GM04504 (cell line): ENCODE measurements around the gene FZD4.
"Not testable (repeated sequence)": the region's sequence is repeated elsewhere in the genome, so short reads cannot be mapped to it uniquely, and the experiment has no call there.

ENCODE experiments used
- DNase-seq: peaks from one replicate; pipeline ENCODE4 v3.0.0-alpha.2; 2012; ENCODE audit warnings: low read depth

Gene FZD4

DNA sequence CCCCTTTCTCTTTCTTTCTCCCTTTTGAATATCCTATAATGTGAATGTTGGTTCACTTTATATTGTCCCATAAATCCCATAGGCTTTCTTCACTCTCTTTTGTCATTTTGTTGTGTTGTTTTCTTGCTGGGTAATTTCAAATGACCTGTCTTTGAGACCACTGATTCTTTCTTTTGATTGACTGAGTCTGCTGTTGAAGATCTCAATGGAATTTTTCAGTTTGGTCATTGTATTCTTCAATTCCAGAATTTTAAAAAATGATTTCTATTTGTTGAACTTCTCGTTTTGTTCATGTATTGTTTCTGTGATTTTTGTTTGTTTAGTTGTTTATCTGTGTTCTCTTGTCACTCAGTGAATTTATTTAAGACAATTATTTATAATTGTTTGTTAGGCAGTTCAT, 17.5 kb upstream of the FZD4 start:
- no peak for DNase-seq

DNA sequence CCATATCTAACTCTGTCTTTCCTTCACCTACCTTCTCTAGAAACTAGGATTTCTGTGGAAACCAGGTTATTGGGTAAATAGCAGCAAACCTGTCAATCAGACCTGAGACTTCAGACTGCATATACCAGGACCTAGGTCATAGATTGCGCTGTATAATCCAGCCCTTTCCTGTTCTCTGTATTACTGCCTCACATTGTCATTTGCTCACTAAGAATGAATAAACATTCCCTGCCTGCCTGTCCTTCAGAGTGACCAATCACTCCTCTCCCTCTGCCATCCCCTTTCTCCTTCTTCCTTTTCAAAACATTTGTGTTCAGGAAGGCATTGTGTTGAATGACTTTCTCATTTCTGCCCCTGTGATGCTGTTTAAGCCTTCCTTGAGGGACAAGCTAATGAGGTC, 14.1 kb upstream of the FZD4 start:
- DNase-seq: no peak

DNA sequence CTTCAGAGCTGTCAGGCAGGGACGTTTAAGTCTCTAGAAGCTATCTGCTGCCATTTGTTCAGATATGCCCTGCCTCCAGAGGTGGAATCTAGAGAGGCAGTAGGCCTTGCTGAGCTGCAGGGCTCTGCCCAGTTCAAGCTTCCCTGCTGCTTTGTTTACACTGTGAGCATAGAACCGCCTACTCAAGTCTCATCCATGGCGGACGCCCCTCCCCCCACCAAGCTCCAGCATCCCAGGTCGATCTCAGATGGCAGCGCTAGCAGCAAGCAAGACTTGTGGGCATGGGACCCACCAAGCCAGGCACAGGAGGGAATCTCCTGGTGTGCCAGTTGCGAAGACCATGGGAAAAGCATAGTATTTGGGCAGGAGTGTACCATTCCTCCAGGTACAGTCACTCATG, 12.4 kb upstream of the FZD4 start:
- not testable (repeated sequence) for DNase-seq

DNA sequence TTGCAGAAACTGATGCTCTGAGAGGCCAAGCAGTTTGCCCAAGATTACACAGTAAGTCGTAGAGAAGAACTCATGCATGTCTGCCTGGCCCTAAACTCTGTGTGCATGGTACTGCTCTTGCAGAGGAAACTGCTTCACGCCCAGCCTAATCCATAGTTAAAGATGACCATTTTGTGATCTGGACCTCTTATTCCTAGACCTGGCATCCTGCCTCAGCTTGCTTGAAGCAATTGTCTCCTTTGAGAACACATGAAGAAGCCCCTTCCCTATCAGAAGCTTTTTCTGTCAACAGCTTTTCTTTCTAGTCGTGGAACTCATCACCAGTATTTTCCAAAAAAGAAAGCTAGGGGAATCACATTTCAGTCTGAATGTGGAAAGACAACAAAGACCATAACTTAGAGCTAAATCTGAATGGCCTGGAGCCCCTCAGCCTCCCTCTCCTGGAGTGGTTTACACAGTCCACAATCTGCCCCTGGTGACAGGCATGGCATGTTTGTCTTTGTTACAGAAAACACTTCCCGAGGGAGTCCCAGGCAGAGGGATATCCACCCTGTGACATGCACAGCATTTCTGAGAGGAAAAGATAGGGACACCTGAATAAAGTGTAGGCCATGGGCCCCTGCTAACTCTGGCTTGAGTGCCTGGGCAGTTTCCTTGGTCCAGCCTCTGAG, 2.9 kb upstream of the FZD4 start:
- DNase-seq: no peak

DNA sequence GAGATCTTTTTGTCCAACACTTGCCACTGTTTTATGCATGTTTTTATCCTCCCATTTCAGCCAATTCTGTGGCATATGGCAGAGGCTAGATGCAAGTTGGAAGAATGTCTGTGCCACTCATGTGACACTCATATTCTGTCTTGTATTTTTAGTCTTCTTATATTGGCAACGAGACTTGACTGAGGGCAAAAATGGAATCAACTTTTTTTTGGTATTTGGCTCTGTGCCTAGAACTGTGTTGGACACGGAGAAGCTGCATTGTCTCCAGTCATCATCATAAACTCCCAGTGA, 1.7 kb upstream of the FZD4 start:
- no peak for DNase-seq

DNA sequence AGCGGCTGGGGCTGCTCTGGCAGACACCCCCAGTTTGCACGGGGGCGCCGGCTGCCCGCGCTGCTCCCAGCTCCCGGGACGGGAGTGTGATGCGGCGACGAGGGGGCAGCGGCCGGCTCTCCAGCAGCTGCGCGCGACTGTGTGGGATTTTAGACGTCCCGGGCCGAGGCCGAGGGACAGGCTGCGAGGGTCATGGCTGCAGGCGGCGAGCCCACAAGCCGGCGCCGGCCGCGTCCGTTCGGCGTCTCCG, 159 bp downstream of the FZD4 start:
- DNase-seq: no peak

DNA sequence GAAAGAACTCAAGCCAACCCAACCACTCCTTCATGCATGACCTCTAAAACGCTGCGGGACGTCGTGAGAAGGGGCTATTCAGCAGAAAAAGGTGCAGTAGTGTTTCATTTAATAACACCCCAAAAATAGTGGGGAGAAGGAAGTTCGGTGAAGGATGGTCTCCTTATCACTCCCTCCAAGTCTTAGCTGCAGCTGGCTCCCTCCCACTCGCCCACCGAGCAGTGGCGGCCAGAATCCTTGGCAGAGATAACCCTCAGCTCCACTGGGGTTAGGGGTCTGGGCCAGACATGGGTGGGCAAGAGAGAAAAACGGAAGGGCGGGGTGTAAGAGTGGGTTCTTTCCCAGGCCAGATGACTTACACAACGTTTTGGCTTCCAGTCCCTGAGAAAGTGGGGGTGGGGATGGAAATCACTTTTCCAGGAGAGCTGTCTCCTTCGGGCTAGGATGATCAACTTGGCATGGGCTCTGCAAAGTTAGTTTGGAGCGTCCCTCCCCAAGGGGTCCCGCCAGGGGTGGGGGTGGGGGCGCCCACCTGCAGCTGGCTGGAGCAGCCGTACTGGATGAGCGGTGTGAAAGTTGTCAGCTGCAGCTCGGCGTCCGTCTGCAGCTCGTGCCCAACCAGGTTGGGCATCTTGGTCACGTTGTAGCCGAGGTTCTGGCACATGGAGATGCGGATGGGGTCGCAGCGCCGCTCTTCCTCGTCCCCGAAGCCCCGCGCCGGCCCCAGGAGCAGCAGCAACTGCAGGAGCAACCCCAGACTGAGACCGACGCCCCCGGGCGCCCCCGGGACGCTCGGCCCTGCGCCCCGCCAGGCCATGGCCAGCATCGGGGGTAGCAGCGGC, 705 bp downstream of the FZD4 start:
- no peak for DNase-seq

DNA sequence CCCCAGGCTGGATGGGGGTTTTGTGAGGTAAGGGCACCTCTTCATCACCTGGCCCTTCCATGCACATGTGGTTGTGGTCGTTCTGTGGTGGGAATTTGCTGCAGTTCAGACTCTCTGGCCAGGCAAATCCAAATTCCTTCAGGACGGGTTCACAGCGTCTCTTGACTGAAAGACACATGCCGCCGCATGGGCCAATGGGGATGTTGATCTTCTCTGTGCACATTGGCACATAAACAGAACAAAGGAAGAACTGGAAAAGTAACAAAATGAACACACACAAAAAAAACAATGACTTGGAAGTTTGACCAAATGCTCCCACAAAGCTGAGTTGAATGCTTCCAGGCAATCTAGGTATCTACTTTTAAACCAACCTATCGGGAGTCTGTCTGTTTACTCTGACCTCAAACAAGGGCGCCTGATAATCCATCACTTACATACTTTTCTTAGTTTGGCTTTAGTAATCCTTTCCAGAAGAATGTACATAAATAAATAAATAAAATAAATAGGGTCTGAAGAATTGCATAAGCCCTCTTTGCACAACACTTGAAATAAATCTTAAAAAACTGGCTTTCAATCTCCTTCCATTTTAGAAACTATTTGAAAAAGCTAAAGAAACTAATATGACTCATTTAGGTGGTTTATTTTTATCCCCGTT, 2.8 kb downstream of the FZD4 start:
- no peak for DNase-seq

DNA sequence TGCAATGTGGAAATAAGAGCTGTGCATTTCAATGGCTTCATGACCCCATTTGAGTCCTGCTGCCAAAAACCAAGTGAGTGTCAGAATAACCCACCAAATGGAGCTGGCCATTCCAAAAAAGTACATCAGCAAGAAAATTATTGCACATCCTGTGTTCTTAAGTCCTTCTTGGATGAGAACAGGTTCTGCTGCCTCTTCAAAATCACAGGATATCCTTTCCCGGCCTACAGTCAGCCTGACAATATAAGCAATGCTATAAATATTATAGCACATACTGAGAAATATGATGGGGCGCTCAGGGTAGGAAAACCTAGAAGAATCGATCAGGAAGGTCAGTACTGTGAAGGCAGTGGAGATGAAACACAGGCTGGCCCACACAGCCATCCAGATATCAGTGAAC, 3.5 kb downstream of the FZD4 start:
- DNase-seq: no peak

DNA sequence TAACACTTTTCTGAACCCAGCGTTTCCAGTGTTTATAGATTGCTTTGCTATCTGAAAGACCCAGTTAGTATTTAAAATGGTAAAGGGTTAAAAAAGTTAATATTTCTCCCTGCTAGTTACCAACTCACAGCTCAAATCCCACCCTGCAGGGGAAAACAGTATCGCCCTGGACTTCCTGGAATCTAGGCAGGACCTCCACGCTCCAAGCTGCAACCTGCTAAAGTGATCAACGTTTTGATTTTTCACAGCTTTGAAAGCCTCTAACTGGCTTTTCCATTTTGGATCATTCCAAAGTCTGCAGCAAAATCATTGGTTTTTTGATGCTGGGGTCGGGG, 4.6 kb downstream of the FZD4 start:
- no peak for DNase-seq

DNA sequence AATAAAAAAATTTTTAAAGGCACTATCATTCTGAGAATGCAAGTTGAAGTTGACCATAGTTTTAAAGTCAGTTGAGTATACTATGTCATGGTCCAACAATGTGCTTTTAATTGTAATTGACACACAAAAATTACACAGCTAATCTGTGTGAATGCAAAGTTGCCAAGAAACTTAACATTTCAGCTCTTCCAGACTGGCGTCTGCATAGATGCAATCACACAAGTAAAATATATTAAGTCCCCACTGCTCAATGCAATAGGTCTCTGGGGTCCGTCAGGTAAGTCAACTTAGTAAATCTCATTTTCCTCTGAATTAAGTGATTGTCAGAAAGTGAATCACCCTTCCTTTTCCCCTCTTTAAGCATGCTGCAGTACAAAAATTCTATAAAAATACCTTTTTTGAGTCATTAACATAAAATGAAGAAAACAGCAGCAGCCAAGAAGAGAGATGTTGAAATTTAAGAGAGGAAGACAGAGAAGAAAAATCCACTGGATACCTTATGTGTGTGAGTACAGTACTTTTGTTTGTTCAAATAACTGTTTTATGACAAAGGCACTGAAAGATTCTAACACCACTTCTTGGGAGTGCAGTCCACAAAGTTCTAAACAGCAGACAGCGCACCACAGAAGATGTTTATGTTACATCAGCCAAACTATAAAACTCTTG, 5.1 kb downstream of the FZD4 start:
- DNase-seq: no peak

DNA sequence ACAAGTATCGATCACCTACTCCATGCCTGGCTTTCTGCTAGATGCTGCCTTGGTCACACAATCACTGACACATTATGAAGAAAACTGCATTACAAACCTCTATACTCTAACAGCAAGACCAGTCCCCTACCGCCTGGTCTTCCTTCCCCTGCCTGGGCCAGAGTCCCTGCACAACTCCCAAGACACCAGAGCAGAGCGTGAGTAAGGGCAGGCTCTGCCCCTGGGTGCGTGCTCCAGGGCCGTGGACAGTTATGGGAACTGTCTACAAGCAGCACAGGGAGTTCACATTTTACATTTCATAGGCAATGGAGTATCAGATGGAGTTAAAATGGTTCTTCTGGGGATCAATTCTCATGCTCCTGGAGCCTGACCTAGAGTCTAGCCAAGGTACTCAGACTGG, 6.5 kb downstream of the FZD4 start:
- no peak for DNase-seq

DNA sequence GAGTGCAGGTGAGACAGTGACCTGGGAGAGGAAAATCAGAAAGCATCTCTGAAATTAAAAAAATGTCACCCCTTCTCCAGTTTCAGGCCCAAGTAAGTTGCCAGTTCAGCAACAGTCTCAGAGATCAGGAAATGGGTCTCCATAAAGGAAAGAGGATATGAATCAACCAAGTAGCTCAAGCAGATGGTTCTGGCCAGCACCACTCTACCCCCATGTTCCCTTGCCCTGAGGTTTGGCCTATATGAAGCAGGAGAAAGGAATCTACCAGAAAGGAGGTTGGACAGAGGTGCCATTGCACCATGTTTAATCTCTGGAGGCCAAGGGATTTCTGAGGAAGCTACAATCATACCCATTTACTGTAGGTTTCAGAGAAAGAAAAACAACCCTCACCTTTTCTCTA, 7.7 kb downstream of the FZD4 start:
- DNase-seq: no peak

DNA sequence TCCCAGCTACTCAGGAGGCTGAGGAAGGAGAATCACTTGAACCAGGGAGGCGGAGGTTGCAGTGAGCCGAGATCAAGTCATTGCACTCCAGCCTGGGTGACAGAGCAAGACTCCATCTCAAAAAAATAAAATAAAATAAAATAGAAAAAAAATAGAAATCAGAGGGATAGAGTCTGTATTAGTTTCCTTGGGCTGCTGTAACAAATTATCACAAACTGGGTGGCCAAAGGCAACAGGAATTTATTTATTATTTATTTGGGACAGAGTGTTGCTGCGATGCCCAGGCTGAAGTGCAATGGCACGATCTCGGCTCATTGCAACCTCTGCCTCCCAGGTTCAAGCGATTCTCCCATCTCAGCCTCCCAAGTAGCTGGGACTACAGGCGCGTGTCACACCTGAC, 11.7 kb downstream of the FZD4 start:
- DNase-seq: not testable (repeated sequence)

DNA sequence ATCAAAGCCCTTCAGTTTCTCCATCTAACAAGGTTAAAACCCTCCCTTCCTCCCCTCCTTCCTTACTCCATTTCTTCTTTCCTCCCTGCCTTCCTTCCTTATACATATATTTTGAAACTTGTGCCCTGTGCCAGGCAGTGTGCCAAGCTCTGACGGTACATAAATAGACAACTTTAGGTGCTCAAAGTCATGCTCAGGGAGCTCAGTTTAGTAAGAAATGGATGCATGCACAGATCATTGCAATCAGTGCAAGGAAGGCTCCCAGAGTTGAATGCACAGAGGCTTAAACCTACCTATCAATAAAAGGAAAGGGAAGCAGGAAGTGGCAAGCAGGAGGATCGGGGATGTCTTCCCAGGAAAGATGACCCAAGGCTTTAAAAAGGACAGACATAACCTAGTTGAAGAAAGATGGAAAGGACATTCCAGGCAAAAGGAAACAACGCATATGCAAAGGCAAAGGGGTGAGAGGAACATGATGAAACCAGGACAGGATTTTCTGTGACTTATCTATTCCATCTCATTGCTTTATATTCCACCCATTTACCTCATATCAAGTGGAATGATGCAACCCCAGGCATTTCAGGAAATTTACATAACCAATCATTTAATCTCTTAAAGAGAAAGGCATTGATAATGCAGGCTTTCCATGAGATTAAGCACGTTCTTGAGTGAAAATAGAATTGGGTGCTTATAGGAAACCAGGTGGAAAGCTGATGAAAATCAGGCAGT, 13.2 kb downstream of the FZD4 start:
- no peak for DNase-seq

DNA sequence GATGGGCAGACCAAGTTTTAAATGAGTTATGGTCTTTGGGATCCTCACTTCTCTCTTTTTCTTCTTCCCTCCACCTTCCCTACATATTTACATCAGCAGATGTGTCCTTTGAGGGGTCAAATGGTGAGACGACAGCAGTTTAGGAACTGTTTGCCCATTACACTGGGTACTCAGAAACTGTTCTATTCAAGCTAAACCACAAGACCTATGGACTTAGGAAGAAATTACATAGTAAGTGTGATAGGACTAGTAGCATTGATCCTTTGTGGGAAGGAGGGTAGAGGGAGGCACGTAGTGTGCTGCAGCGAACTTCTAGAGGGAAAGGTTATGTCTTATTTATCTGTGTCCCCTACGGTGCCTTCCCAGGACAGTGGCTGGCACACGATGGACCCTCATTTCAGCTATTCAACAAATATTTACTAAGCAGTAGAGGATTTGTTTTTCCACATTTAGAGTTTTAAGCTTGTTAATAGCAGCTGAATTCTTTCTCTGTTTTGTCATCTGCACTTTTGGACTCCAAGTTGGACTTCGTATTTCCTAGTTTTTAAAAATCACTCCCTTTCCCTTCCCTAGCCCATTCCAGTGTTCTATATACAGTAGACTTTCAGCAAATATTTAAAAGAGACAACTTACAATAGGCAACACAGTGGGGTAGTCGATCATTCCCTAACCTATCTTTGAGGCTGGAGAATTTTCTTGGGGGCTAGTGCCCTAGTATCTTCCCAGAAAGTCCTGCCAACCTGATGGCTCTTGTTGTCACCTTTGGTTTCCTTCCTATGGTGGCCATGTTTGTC, 13.9 kb downstream of the FZD4 start:
- DNase-seq: no peak

DNA sequence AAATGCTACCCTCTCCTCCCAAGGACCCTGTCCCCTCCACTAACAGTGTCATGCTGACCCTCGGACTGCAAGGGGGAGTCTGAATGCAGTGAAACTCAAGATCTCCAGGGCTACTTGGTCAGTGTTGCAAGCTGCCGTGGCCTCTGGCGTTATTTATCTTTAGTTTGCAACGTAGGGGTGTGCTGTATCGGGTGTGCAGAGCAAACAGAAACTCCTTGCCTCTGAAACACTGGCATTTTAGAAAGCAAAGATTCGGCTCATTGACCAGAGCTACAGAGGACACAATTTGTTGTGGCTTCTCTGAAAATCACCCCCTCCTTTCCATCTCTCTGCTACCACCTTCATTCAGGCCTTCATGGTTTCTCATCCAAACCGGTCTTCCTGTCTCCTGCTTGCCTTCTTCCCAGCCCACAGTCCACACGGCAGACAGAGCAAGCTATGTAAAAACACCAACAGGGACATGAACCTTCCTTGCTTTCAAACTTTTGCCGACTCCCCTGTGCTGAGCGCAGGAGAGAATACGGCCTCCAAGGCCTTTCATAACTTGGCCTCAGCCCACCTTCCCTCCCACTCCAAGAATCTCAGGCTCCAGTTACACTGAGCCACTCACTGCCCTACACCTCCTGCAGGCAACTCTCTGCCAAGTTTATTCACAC, 14.9 kb downstream of the FZD4 start:
- DNase-seq: no peak

DNA sequence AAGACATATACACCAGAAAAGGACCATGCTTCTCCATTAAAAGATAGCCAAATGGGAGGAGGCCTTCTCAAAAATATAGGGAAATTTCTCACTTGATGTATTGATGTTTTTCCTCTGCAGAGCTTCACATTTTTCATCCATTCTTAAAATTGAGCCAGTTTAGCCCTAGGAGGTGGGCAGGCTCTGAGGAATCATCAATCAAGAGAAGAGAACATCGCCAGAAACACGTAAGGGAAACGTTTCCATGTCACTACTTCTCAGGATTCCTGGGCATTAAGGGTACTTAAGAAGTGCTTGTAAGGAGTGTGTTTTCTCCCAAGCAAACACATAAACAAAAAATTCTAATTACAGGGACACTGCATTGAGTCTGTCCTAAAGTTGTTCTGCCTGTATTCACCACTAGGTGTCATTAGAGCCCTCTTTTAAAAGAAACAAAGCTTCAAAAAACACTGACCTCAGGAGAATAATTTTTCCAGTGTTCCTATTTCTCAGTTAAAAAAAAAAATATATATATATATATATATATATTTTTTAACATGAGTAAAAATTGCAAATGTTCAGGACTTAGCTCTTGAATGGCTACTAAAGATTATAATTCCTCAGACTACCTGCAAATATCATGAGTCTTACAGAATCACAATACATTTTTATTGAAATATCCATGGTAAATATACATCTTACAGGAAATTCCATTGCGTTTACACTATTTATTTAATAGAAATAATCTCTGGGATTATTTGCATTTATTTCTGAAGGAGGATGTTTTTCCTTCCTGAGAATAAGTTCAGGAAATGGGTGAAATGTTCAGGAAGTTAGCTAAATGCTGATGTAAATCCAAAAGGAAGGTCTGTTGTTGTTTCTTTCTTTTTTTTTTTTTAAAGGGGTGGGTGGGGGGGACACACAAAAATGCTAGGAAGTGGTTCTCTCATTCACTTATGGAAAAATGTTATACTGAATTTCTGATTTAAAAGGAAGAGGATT, 16.0 kb downstream of the FZD4 start:
- no peak for DNase-seq

DNA sequence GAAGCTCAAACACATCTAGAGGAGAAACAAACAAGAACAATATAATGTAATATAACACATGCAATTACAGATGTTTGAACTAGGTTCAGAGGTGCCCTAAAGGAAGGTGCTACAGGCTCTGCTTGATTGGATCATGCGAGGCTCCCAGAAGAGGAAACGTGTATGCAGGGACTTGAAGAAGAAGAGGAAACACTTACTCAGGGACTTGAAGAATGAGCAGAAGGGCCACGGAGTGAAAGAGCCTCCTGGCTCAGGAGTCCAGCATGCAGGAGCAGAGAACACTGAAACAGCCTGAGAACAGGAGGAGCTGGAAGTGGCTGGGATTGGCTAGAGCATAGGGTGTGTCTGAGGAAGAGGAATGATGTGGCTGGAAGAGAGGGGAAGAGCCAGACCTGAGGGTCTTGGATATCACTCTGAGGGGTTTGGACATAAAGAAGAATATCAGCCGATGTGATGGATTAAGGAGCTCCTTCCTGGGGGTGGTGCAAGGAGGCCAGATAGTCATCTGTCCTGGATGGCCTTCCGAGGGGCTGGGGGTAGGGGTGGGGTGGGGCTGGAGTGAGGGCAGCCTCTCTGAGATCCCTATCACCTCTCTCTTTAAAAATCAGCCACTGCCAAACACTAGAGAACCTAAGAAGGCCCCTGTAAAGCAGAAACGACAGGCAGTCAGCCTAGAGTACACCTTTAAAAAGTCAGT, 16.8 kb downstream of the FZD4 start:
- no peak for DNase-seq
